ENCODE measurements around the gene PASK. TPM values are rescaled to one million over a fixed set of nuclear protein-coding genes. Genes with fewer than 3 reads are reported as not detected.

PASK gene
- polyA plus RNA-seq, 1 experiment: 2.0 TPM

DNA sequence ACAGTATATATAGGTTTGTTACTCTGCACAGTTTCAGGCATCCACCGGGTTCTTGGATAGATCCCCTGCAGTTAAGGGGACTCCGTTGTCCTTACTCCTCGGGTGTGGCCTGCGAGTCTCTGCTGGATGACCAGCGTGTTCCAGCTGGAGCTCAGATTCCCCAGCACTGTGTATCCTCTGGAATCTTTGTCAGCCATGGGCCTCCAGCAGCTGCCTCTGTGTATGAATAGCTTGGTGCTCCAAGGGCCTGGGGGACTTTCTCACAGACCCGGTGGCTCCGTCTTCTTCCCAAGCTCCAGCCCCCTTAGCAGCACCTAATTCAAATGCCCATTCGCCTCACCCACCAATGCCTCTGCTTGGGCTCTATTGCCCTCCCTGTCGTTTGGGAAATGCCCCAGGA lies 45.5 kb upstream of the PASK start:
- ChIA-PET POLR2A (no interaction called here), CTCF (no interaction called here)
- Histone ChIP-seq H3K27me3 (ENCODE audit: control insufficient read depth, insufficient read depth, low read length) (peaks cover 14% of the 10 kb centered on the region), H3K9me3 (ENCODE audit: control insufficient read depth, insufficient read depth, low read length) (no peaks in the 10 kb centered on the region; the same call in 1 of the 2 replicates), H3K4me3 (ENCODE audit: low read depth, low read length) (no peak overlapping the region), H3K27ac (ENCODE audit: low read depth, low read length) (no peak overlapping the region)
- no peak for DNase-seq (ENCODE audit: low read depth, low spot score)
- TF ChIP-seq, protein P1, sequence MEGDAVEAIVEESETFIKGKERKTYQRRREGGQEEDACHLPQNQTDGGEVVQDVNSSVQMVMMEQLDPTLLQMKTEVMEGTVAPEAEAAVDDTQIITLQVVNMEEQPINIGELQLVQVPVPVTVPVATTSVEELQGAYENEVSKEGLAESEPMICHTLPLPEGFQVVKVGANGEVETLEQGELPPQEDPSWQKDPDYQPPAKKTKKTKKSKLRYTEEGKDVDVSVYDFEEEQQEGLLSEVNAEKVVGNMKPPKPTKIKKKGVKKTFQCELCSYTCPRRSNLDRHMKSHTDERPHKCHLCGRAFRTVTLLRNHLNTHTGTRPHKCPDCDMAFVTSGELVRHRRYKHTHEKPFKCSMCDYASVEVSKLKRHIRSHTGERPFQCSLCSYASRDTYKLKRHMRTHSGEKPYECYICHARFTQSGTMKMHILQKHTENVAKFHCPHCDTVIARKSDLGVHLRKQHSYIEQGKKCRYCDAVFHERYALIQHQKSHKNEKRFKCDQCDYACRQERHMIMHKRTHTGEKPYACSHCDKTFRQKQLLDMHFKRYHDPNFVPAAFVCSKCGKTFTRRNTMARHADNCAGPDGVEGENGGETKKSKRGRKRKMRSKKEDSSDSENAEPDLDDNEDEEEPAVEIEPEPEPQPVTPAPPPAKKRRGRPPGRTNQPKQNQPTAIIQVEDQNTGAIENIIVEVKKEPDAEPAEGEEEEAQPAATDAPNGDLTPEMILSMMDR (IDR thresholded peaks at IDR 0.05; ENCODE audit: low read depth, low read length): no peak

DNA sequence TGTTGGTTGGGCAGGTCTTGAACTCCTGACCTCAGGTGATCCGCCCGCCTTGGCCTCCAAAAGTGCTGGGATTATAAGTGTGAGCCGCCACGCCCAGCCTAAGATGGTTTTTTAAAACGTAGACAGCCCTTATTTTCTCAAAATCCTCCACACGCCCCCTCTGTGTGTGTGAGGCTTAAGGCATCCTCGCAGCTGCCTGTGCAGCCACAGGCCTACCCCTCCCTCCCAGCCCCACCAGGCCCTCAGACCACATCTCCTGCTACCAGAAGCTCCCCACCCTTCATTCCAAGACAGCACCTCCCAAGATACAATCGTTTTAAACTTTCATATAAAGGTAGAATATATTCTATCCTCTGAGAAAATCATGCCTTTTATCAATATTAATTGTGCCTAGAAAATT lies 44.0 kb upstream of the PASK start:
- no peak for DNase-seq (ENCODE audit: low read depth, low spot score)
- TF ChIP-seq, protein P1 (IDR thresholded peaks at IDR 0.05; ENCODE audit: low read depth, low read length): no peak
- POLR2A ChIA-PET: no interaction called here
- Histone ChIP-seq H3K4me3 (ENCODE audit: low read depth, low read length) (no peak overlapping the region), H3K9me3 (ENCODE audit: control insufficient read depth, insufficient read depth, low read length) (no peaks in the 10 kb centered on the region; the same call in 1 of the 2 replicates), H3K27me3 (ENCODE audit: control insufficient read depth, insufficient read depth, low read length) (peaks cover 16% of the 10 kb centered on the region), H3K27ac (ENCODE audit: low read depth, low read length) (no peak overlapping the region)
- CTCF ChIA-PET: no interaction called here

DNA sequence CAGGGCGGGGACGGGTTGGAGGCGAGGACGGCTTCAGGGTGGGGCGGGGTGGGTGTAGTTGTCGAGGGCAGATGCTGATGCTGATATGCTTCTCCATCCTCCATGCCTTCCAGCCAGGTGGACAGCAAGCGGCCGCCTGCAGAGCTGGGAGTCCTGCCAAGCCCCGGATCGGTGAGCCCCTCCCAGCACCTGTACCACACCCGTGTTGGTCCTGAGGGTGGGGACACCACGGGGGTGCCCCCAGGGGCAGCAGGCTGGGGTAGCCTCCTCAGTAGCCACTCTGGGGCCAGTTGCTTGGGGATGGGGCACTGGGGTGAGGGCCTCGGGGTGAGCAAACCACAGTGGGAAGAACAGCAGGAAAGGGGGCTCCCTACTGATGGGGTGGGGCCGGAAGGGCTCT lies 41.8 kb upstream of the PASK start:
- TF ChIP-seq, protein P1 (IDR thresholded peaks at IDR 0.05; ENCODE audit: low read depth, low read length): no peak
- Histone ChIP-seq H3K27ac (ENCODE audit: low read depth, low read length) (no peak overlapping the region), H3K9me3 (ENCODE audit: control insufficient read depth, insufficient read depth, low read length) (no peaks in the 10 kb centered on the region; the same call in 1 of the 2 replicates), H3K4me3 (ENCODE audit: low read depth, low read length) (no peak overlapping the region), H3K27me3 (ENCODE audit: control insufficient read depth, insufficient read depth, low read length) (peaks cover 15% of the 10 kb centered on the region)
- no peak for DNase-seq (ENCODE audit: low read depth, low spot score)
- POLR2A ChIA-PET: no interaction called here
- CTCF ChIA-PET: no interaction called here

DNA sequence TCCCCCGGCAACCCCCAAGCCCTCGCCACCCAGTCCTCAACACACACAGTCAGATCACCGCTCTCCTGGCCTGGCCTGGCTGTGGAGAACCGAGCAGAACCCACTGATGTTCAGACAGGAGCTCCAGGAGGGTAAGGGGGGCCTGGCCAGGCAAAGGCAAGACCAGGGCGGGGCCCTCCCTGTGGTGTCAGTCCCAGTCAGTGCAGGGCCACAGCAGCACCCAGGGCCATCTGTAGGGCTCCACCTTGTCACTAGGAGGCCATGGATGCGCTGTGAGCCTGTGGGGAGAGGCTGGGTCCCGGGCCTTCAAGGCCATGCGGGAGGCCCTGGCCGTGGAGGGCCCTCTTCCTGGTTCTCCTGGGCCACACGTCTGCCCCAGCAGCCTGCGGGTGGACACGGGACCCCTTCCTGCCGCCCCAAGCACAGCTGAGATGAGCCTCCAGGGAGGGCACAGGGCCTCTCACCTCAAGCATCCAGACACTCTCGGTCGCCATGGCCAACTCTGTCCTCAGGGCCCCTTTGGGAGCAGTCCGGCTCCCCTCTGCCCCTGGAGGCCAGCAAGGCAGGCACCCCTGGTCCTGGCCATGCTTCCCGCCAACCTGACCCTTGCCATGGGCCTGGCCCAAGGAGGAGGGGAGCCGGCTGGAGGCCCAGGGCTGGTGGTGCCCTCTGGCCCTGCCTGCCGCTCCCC lies 41.2 kb upstream of the PASK start:
- H3K4me3 ChIP-seq (ENCODE audit: low read depth, low read length): no peak overlapping the region
- TF ChIP-seq, protein P1 (IDR thresholded peaks at IDR 0.05; ENCODE audit: low read depth, low read length): no peak
- peaks cover 13% of the 10 kb centered on the region for H3K27me3 ChIP-seq (ENCODE audit: control insufficient read depth, insufficient read depth, low read length)
- no peak overlapping the region for H3K27ac ChIP-seq (ENCODE audit: low read depth, low read length)
- ChIA-PET POLR2A (no interaction called here), CTCF (no interaction called here)
- H3K9me3 ChIP-seq (ENCODE audit: control insufficient read depth, insufficient read depth, low read length): no peaks in the 10 kb centered on the region; the same call in 1 of the 2 replicates
- DNase-seq (ENCODE audit: low read depth, low spot score): no peak

DNA sequence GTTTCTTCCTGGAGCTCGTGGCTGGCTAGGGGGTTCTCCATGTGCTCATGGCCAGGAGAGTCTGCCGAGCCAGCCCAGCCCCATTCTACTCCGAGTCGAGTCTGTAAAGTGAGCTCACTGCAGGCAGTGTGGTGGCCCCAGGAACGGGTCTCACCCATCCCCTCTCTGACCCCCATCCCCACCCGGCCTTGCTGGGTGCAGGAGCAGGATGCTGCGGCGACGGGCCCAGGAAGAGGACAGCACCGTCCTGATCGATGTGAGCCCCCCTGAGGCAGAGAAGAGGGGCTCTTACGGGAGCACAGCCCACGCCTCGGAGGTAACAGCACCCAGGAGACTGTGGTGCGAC lies 40.6 kb upstream of the PASK start:
- H3K4me3 ChIP-seq (ENCODE audit: low read depth, low read length): no peak overlapping the region
- no peak overlapping the region for H3K27ac ChIP-seq (ENCODE audit: low read depth, low read length)
- no peak for DNase-seq (ENCODE audit: low read depth, low spot score)
- TF ChIP-seq, protein P1 (IDR thresholded peaks at IDR 0.05; ENCODE audit: low read depth, low read length): no peak
- H3K9me3 ChIP-seq (ENCODE audit: control insufficient read depth, insufficient read depth, low read length): no peaks in the 10 kb centered on the region; the same call in 1 of the 2 replicates
- CTCF ChIA-PET: no interaction called here
- POLR2A ChIA-PET: no interaction called here
- peaks cover 8% of the 10 kb centered on the region for H3K27me3 ChIP-seq (ENCODE audit: control insufficient read depth, insufficient read depth, low read length)
